SH-SY5Y (cell line): ENCODE data around the gene RARS1.

Source experiments
- GATA2 ChIP-seq: IDR thresholded peaks from 2 replicates; pipeline ENCODE4 v1.6.1; 2011; ENCODE audit warnings: mild to moderate bottlenecking, low read depth, low read length
- GATA3 ChIP-seq: IDR thresholded peaks from 2 replicates; pipeline ENCODE4 v1.6.1; 2011; ENCODE audit warnings: low read depth, mild to moderate bottlenecking, low read length, moderate library complexity

GRCh38 chr5:168451565-168451964 is 34.7 kb upstream of the RARS1 start:
- TF ChIP-seq GATA2 (no peak), GATA3 (no peak)
